ENCODE data around the gene BHLHE40. TPM values are rescaled to one million over a fixed set of nuclear protein-coding genes. Genes with fewer than 3 reads are reported as not detected.

Gene BHLHE40
- total and polyA plus RNA-seq, 2 of the 13 experiments (the other 11 are each of a cell fraction or from before 2014, with no cell fraction given), result 1.8 to 51.0 TPM

GRCh38 chr3:4980229-4981203 lies 1.3 kb downstream of the BHLHE40 start (continued):
- TF ChIP-seq, protein P1, sequence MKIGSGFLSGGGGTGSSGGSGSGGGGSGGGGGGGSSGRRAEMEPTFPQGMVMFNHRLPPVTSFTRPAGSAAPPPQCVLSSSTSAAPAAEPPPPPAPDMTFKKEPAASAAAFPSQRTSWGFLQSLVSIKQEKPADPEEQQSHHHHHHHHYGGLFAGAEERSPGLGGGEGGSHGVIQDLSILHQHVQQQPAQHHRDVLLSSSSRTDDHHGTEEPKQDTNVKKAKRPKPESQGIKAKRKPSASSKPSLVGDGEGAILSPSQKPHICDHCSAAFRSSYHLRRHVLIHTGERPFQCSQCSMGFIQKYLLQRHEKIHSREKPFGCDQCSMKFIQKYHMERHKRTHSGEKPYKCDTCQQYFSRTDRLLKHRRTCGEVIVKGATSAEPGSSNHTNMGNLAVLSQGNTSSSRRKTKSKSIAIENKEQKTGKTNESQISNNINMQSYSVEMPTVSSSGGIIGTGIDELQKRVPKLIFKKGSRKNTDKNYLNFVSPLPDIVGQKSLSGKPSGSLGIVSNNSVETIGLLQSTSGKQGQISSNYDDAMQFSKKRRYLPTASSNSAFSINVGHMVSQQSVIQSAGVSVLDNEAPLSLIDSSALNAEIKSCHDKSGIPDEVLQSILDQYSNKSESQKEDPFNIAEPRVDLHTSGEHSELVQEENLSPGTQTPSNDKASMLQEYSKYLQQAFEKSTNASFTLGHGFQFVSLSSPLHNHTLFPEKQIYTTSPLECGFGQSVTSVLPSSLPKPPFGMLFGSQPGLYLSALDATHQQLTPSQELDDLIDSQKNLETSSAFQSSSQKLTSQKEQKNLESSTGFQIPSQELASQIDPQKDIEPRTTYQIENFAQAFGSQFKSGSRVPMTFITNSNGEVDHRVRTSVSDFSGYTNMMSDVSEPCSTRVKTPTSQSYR (CRISPR knock-in tag; IDR thresholded peaks at IDR 0.05; ENCODE audit: borderline replicate concordance), result 0 out of 2 replicates have a peak, but pooled peaks have one; percentile 24
- TF ChIP-seq ZNF746 (CRISPR knock-in tag; IDR thresholded peaks at IDR 0.05) (peak; percentile 94), KMT2A (CRISPR knock-in tag; IDR thresholded peaks at IDR 0.05) (peak; percentile 72; the same call in 1 of the 2 replicates), ZNF232 (CRISPR knock-in tag; IDR thresholded peaks at IDR 0.05; ENCODE audit: borderline replicate concordance) (no peak), ATF5 (CRISPR knock-in tag; IDR thresholded peaks at IDR 0.05; ENCODE audit: low read depth) (no peak), BORCS8-MEF2B (CRISPR knock-in tag; IDR thresholded peaks at IDR 0.05) (no peak), ADNP (CRISPR knock-in tag; IDR thresholded peaks at IDR 0.05) (0 out of 2 replicates have a peak, but pooled peaks have one; percentile 45), ZFP36 (IDR thresholded peaks at IDR 0.05; ENCODE audit: borderline replicate concordance, low read depth, low read length, partially characterized antibody) (no peak), ZNF256 (CRISPR knock-in tag; conservative IDR thresholded peaks at IDR 0.05) (no peak), AKAP8 (CRISPR knock-in tag; IDR thresholded peaks at IDR 0.05) (no peak), ZNF543 (CRISPR knock-in tag; IDR thresholded peaks at IDR 0.05) (no peak), ZNF777 (CRISPR knock-in tag; IDR thresholded peaks at IDR 0.05) (no peak), FOXK2 (IDR thresholded peaks at IDR 0.05) (no peak), ZFP62 (CRISPR knock-in tag; IDR thresholded peaks at IDR 0.05) (no peak), ZNF549 (CRISPR knock-in tag; IDR thresholded peaks at IDR 0.05) (no peak), IRX3 (CRISPR knock-in tag; IDR thresholded peaks at IDR 0.05; ENCODE audit: borderline replicate concordance, low read depth) (no peak), THAP8 (CRISPR knock-in tag; IDR thresholded peaks at IDR 0.05; ENCODE audit: borderline replicate concordance) (no peak), NRL (CRISPR knock-in tag; IDR thresholded peaks at IDR 0.05; ENCODE audit: borderline replicate concordance) (no peak), DPF2 (CRISPR knock-in tag; IDR thresholded peaks at IDR 0.05; ENCODE audit: borderline replicate concordance, low read depth) (no peak), TFE3 (CRISPR knock-in tag; IDR thresholded peaks at IDR 0.05) (no peak; the same call in 1 of the 2 replicates)
- TF ChIP-seq, protein P2, sequence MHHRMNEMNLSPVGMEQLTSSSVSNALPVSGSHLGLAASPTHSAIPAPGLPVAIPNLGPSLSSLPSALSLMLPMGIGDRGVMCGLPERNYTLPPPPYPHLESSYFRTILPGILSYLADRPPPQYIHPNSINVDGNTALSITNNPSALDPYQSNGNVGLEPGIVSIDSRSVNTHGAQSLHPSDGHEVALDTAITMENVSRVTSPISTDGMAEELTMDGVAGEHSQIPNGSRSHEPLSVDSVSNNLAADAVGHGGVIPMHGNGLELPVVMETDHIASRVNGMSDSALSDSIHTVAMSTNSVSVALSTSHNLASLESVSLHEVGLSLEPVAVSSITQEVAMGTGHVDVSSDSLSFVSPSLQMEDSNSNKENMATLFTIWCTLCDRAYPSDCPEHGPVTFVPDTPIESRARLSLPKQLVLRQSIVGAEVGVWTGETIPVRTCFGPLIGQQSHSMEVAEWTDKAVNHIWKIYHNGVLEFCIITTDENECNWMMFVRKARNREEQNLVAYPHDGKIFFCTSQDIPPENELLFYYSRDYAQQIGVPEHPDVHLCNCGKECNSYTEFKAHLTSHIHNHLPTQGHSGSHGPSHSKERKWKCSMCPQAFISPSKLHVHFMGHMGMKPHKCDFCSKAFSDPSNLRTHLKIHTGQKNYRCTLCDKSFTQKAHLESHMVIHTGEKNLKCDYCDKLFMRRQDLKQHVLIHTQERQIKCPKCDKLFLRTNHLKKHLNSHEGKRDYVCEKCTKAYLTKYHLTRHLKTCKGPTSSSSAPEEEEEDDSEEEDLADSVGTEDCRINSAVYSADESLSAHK (CRISPR knock-in tag; IDR thresholded peaks at IDR 0.05; ENCODE audit: borderline replicate concordance), result no peak
